ENCODE results near the gene NLRP6. TPM values are rescaled to one million over a fixed set of nuclear protein-coding genes. Genes with fewer than 3 reads are reported as not detected.
"Not testable (repeated sequence)": the region's sequence is repeated elsewhere in the genome, so short reads cannot be mapped to it uniquely, and the experiment has no call there.

Gene NLRP6
- total RNA-seq, 2 donors from 2014 or later, result 1.5 to 3.2 TPM

GRCh38 chr11:306645-307371 is 28.6 kb downstream of the NLRP6 start:
- peaks cover 58% of the 10 kb centered on the region for H3K4me1 Mint-ChIP-seq (ENCODE audit: low read depth)
- peak overlapping the region; percentile 50 to 91 for H3K4me3 Mint-ChIP-seq
- ATAC-seq (replicated peaks in 1 of 2), result no peak
- H3K27ac Mint-ChIP-seq, result peak overlapping the region; percentile 67
- H3K36me3 Mint-ChIP-seq (ENCODE audit: insufficient read depth in 2 of 2), result peaks cover 10 to 14% of the 10 kb centered on the region in 2 donors
- no peaks in the 10 kb centered on the region for H3K27me3 Mint-ChIP-seq (ENCODE audit: low read depth)
- no peak for DNase-seq
- H3K9me3 Mint-ChIP-seq, result no peaks in the 10 kb centered on the region

- Mint-ChIP-seq H3K27ac (peak within 1 kb of the TSS; percentile 86), H3K36me3 (ENCODE audit: insufficient read depth in 2 of 2) (peaks cover 10 to 14% of the 10 kb centered on the region in 2 donors), H3K4me1 (ENCODE audit: low read depth) (peaks cover 57% of the 10 kb centered on the region), H3K4me3 (peak within 1 kb of the TSS; percentile 90 to 91)
- ATAC-seq (replicated peaks in 1 of 2), result peak; percentile 52 to 54
- not testable (repeated sequence) for H3K9me3 Mint-ChIP-seq; H3K27me3 Mint-ChIP-seq (ENCODE audit: low read depth)
- peak; percentile 60 to 70 for DNase-seq
Observed at GRCh38 chr11:307766-308708, 29.8 kb downstream of the NLRP6 start, which contains the start of gene IFITM2. IFITM2 (plus strand) TSS chr11:307816; CDS start chr11:308193, 377 bp downstream.

GRCh38 chr11:308740-309665 is 30.8 kb downstream of the NLRP6 start:
- H3K4me1 Mint-ChIP-seq (ENCODE audit: low read depth), result peaks cover 55% of the 10 kb centered on the region

GRCh38 chr11:309979-310572 is 31.9 kb downstream of the NLRP6 start:
- H3K4me3 Mint-ChIP-seq, result peak overlapping the region; percentile 90 to 91
- H3K9me3 Mint-ChIP-seq; DNase-seq; H3K27me3 Mint-ChIP-seq (ENCODE audit: low read depth); ATAC-seq (replicated peaks in 1 of 2): not testable (repeated sequence)
- peak overlapping the region; percentile 90 for H3K27ac Mint-ChIP-seq
- peaks cover 53% of the 10 kb centered on the region for H3K4me1 Mint-ChIP-seq (ENCODE audit: low read depth)
- peaks cover 16 to 17% of the 10 kb centered on the region in 2 donors for H3K36me3 Mint-ChIP-seq (ENCODE audit: insufficient read depth in 2 of 2)

More at GRCh38 chr11:308740-309665, 30.8 kb downstream of the NLRP6 start:
- peak in 1 of 2 donors; percentile 3 for ATAC-seq (replicated peaks in 1 of 2)
- peak overlapping the region; percentile 90 for H3K27ac Mint-ChIP-seq
- not testable (repeated sequence) for H3K27me3 Mint-ChIP-seq (ENCODE audit: low read depth); H3K9me3 Mint-ChIP-seq; DNase-seq
- peak overlapping the region; percentile 90 to 91 for H3K4me3 Mint-ChIP-seq
- peaks cover 11 to 15% of the 10 kb centered on the region in 2 donors for H3K36me3 Mint-ChIP-seq (ENCODE audit: insufficient read depth in 2 of 2)

GRCh38 chr11:311013-311748 is 33.0 kb downstream of the NLRP6 start:
- not testable (repeated sequence) for H3K9me3 Mint-ChIP-seq; DNase-seq; H3K27me3 Mint-ChIP-seq (ENCODE audit: low read depth)
- H3K4me3 Mint-ChIP-seq, result peak overlapping the region; percentile 89 to 92
- peaks cover 42% of the 10 kb centered on the region for H3K4me1 Mint-ChIP-seq (ENCODE audit: low read depth)
- H3K27ac Mint-ChIP-seq, result peak overlapping the region; percentile 96
- H3K36me3 Mint-ChIP-seq (ENCODE audit: insufficient read depth in 2 of 2), result peaks cover 18 to 20% of the 10 kb centered on the region in 2 donors
- peak; percentile 5 to 28 for ATAC-seq (replicated peaks in 1 of 2)

GRCh38 chr11:312092-312816 is 34.0 kb downstream of the NLRP6 start:
- ATAC-seq (replicated peaks in 1 of 2) (peak; percentile 12 to 18), DNase-seq (peak in 1 of 2 donors; percentile 63)
- no peaks in the 10 kb centered on the region for H3K9me3 Mint-ChIP-seq
- H3K4me3 Mint-ChIP-seq, result peak overlapping the region; percentile 89 to 92
- no peaks in the 10 kb centered on the region for H3K27me3 Mint-ChIP-seq (ENCODE audit: low read depth)
- peak overlapping the region; percentile 96 for H3K27ac Mint-ChIP-seq
- peaks cover 44% of the 10 kb centered on the region for H3K4me1 Mint-ChIP-seq (ENCODE audit: low read depth)
- H3K36me3 Mint-ChIP-seq (ENCODE audit: insufficient read depth in 2 of 2), result peaks cover 21 to 22% of the 10 kb centered on the region in 2 donors

GRCh38 chr11:313304-313786 is 35.1 kb downstream of the NLRP6 start:
- DNase-seq (no peak), ATAC-seq (replicated peaks in 1 of 2) (no peak)
- peak overlapping the region; percentile 89 to 92 for H3K4me3 Mint-ChIP-seq
- H3K9me3 Mint-ChIP-seq, result no peaks in the 10 kb centered on the region
- H3K4me1 Mint-ChIP-seq (ENCODE audit: low read depth), result peaks cover 44% of the 10 kb centered on the region
- H3K36me3 Mint-ChIP-seq (ENCODE audit: insufficient read depth in 2 of 2), result peaks cover 17 to 18% of the 10 kb centered on the region in 2 donors
- H3K27me3 Mint-ChIP-seq (ENCODE audit: low read depth), result no peaks in the 10 kb centered on the region
- peak overlapping the region; percentile 96 for H3K27ac Mint-ChIP-seq

- Mint-ChIP-seq H3K4me1 (ENCODE audit: low read depth) (peaks cover 41% of the 10 kb centered on the region), H3K36me3 (ENCODE audit: insufficient read depth in 2 of 2) (peaks cover 15 to 16% of the 10 kb centered on the region in 2 donors), H3K4me3 (peak within 1 kb of the TSS; percentile 89 to 92), H3K27ac (peak within 1 kb of the TSS; percentile 96), H3K27me3 (ENCODE audit: low read depth) (no peaks in the 10 kb centered on the region), H3K9me3 (no peaks in the 10 kb centered on the region)
- DNase-seq (peak; percentile 73), ATAC-seq (replicated peaks in 1 of 2) (peak; percentile 44 to 59)
Observed at GRCh38 chr11:313787-314553, 35.8 kb downstream of the NLRP6 start, which contains the start of gene IFITM1. IFITM1 (plus strand) TSS chr11:314040; CDS start chr11:314171, 131 bp downstream.

GRCh38 chr11:314554-314875 is 36.3 kb downstream of the NLRP6 start:
- DNase-seq; H3K27me3 Mint-ChIP-seq (ENCODE audit: low read depth); H3K9me3 Mint-ChIP-seq: not testable (repeated sequence)
- Mint-ChIP-seq H3K27ac (peak overlapping the region; percentile 96), H3K4me3 (peak overlapping the region; percentile 89 to 92), H3K4me1 (ENCODE audit: low read depth) (peaks cover 38% of the 10 kb centered on the region), H3K36me3 (ENCODE audit: insufficient read depth in 2 of 2) (peaks cover 10 to 12% of the 10 kb centered on the region in 2 donors)
- peak in 1 of 2 donors; percentile 6 for ATAC-seq (replicated peaks in 1 of 2)

GRCh38 chr11:315051-315481 is 36.9 kb downstream of the NLRP6 start:
- H3K4me1 Mint-ChIP-seq (ENCODE audit: low read depth), result peaks cover 39% of the 10 kb centered on the region
- H3K27ac Mint-ChIP-seq, result peak overlapping the region; percentile 82
- peak in 1 of 2 donors; percentile 11 for ATAC-seq (replicated peaks in 1 of 2)
- H3K36me3 Mint-ChIP-seq (ENCODE audit: insufficient read depth in 2 of 2), result peaks cover 8 to 14% of the 10 kb centered on the region in 2 donors
- no peaks in the 10 kb centered on the region for H3K27me3 Mint-ChIP-seq (ENCODE audit: low read depth)
- DNase-seq, result no peak
- peak overlapping the region; percentile 89 to 92 for H3K4me3 Mint-ChIP-seq
- no peaks in the 10 kb centered on the region for H3K9me3 Mint-ChIP-seq
